GM12892 (cell line): Measurements from ENCODE around the gene MVB12B.

ENCODE experiments used
- DNase-seq: peaks from one replicate; pipeline ENCODE4 v3.0.0; 2011; ENCODE audit not compliant: insufficient read length
- FAIRE-seq: peaks from 2 replicates; lab custom pipeline; 2011; peaks lifted over from hg19 to GRCh38; lab: Jason Lieb, UNC
- POLR2A ChIP-seq: IDR thresholded peaks from 2 replicates; pipeline ENCODE4 v1.6.1; 2011; ENCODE audit warnings: low read depth, low read length, control low read depth
- POLR2AphosphoS5 ChIP-seq: IDR thresholded peaks from 2 replicates; pipeline ENCODE4 v1.6.1; 2011; ENCODE audit warnings: low read depth, low read length, control low read depth
- TAF1 ChIP-seq: IDR thresholded peaks from 2 replicates; pipeline ENCODE4 v1.6.1; 2011; ENCODE audit warnings: low read depth, mild to moderate bottlenecking, control low read depth, low read length, borderline replicate concordance

Gene MVB12B

GRCh38 chr9:126373241-126373640 is 46.6 kb downstream of the MVB12B start:
- no peak for DNase-seq
- TF ChIP-seq POLR2AphosphoS5 (no peak), TAF1 (no peak), POLR2A (no peak)
- FAIRE-seq, result no peak

GRCh38 chr9:126374366-126374781 is 47.7 kb downstream of the MVB12B start:
- DNase-seq (no peak), FAIRE-seq (no peak)
- TF ChIP-seq TAF1 (no peak), POLR2A (no peak), POLR2AphosphoS5 (no peak)

- TF ChIP-seq POLR2A (no peak), TAF1 (no peak), POLR2AphosphoS5 (no peak)
- FAIRE-seq (no peak), DNase-seq (no peak)
Observed at GRCh38 chr9:126375386-126375785, 48.8 kb downstream of the MVB12B start.

GRCh38 chr9:126376311-126377175 is 49.9 kb downstream of the MVB12B start:
- TF ChIP-seq POLR2A (no peak), POLR2AphosphoS5 (no peak), TAF1 (no peak)
- FAIRE-seq (no peak), DNase-seq (no peak)

GRCh38 chr9:126377176-126377509 is 50.5 kb downstream of the MVB12B start:
- FAIRE-seq, result no peak
- TF ChIP-seq TAF1 (no peak), POLR2A (no peak), POLR2AphosphoS5 (no peak)
- no peak for DNase-seq

GRCh38 chr9:126377536-126377935 is 50.9 kb downstream of the MVB12B start:
- no peak for FAIRE-seq
- DNase-seq, result no peak
- no peak for TF ChIP-seq POLR2A
- no peak for TF ChIP-seq TAF1
- no peak for TF ChIP-seq POLR2AphosphoS5

GRCh38 chr9:126378761-126379160 is 52.1 kb downstream of the MVB12B start:
- DNase-seq (no peak), FAIRE-seq (no peak)
- no peak for TF ChIP-seq POLR2AphosphoS5
- no peak for TF ChIP-seq TAF1
- TF ChIP-seq POLR2A, result no peak

GRCh38 chr9:126379661-126380360 is 53.2 kb downstream of the MVB12B start:
- no peak for FAIRE-seq
- no peak for DNase-seq
- TF ChIP-seq POLR2AphosphoS5, result no peak
- no peak for TF ChIP-seq TAF1
- no peak for TF ChIP-seq POLR2A

GRCh38 chr9:126380447-126380846 is 53.8 kb downstream of the MVB12B start:
- DNase-seq (no peak), FAIRE-seq (no peak)
- TF ChIP-seq TAF1 (no peak), POLR2A (no peak), POLR2AphosphoS5 (no peak)

GRCh38 chr9:126381195-126381594 is 54.6 kb downstream of the MVB12B start:
- FAIRE-seq, result no peak
- no peak for DNase-seq
- no peak for TF ChIP-seq POLR2A
- no peak for TF ChIP-seq TAF1
- no peak for TF ChIP-seq POLR2AphosphoS5

- FAIRE-seq, result no peak
- DNase-seq, result no peak
- TF ChIP-seq POLR2A, result no peak
- TF ChIP-seq TAF1, result no peak
- TF ChIP-seq POLR2AphosphoS5, result no peak
Observed at GRCh38 chr9:126383406-126384046, 56.9 kb downstream of the MVB12B start.

- TF ChIP-seq POLR2A, result no peak
- TF ChIP-seq TAF1, result no peak
- TF ChIP-seq POLR2AphosphoS5, result no peak
- DNase-seq (no peak), FAIRE-seq (no peak)
Observed at GRCh38 chr9:126384926-126385325, 58.3 kb downstream of the MVB12B start.

- FAIRE-seq (no peak), DNase-seq (no peak)
- TF ChIP-seq POLR2A, result no peak
Observed at GRCh38 chr9:126386088-126386487, 59.5 kb downstream of the MVB12B start.
